Astrocyte of the cerebellum (primary cell): Measurements from ENCODE around the gene MSH2.
A peak's percentile ranks its signal among the peaks of the same experiment; 100 is the strongest.

Experiments used
- DNase-seq: peaks from one replicate; pipeline ENCODE4 v3.0.0-alpha.2; 2011; ENCODE audit warnings: low read depth
- H3K4me3 ChIP-seq: 2 replicates; pipeline ENCODE4 v1.5.1; 2011; ENCODE audit warnings: mild to moderate bottlenecking, low read depth, low read length, moderate library complexity
- CTCF ChIP-seq: IDR thresholded peaks from 2 replicates; pipeline ENCODE4 v1.5.1; 2012; ENCODE audit warnings: low read length, low read depth, moderate library complexity, mild to moderate bottlenecking; ENCODE audit errors: missing control alignments
- in situ Hi-C: cut with HindIII; loops from 2 replicates; pipeline ENCODE4 v1.10.0; 2017; ENCODE audit warnings: low sequenced_read_pairs

MSH2 gene

GRCh38 chr2:47528874-47529273, 125.9 kb downstream of the MSH2 start:
- DNase-seq: peak; percentile 32
- H3K4me3 ChIP-seq: no peak overlapping the region
- in situ Hi-C loops: no loop called here
- TF ChIP-seq CTCF: no peak

GRCh38 chr2:47530105-47530760, 127.3 kb downstream of the MSH2 start:
- no peak for DNase-seq
- no peak overlapping the region for H3K4me3 ChIP-seq
- TF ChIP-seq CTCF: no peak
- in situ Hi-C loops: no loop called here

- TF ChIP-seq CTCF: no peak
- DNase-seq: no peak
- no peak overlapping the region for H3K4me3 ChIP-seq
- in situ Hi-C loops: no loop called here
Observed at GRCh38 chr2:47531378-47532042, 128.6 kb downstream of the MSH2 start.
